Ascending aorta (tissue), 2 donors: ENCODE results near the gene EGFL7. TPM values are rescaled to one million over a fixed set of nuclear protein-coding genes. Genes with fewer than 3 reads are reported as not detected.

Source experiments
- DNase-seq, 2 donors: peaks; one replicate each; pipeline ENCODE4 v3.0.0-alpha.2; 2019; ENCODE audit warnings: low spot score in 2 of 2
- H3K27ac ChIP-seq, 2 donors: fragments of 200-600 bp; sonication (generic); one replicate each; pipeline ENCODE4 v1.5.1; 2016 to 2017; ENCODE audit warnings: mild to moderate bottlenecking in 1 of 2
- H3K27me3 ChIP-seq: fragments of 200-600 bp; sonication (generic); one replicate; pipeline ENCODE4 v1.5.1; 2017
- H3K36me3 ChIP-seq, 2 donors: fragments of 200-600 bp; sonication (generic); one replicate each; pipeline ENCODE4 v1.5.1; 2016
- H3K4me1 ChIP-seq, 2 donors: fragments of 200-600 bp; sonication (generic); one replicate each; pipeline ENCODE4 v1.5.1; 2016 to 2017; ENCODE audit warnings: mild to moderate bottlenecking in 1 of 2
- H3K4me3 ChIP-seq, 2 donors: fragments of 200-600 bp; sonication (generic); one replicate each; pipeline ENCODE4 v1.5.1; 2016 to 2017; ENCODE audit warnings: mild to moderate bottlenecking in 1 of 2
- H3K9me3 ChIP-seq, 2 donors: fragments of 200-600 bp; sonication (generic); one replicate each; pipeline ENCODE4 v1.5.1; 2016
- intact Hi-C: fragments of 100-400 bp; cut with DNase I; formaldehyde crosslinking; loops from one replicate; pipeline ENCODE4 v1.15.1; 2023
- total RNA-seq: library from RNA; depleted of rRNA; stranded (reverse); fragments of >200 nt; gene quantifications from one replicate; pipeline ENCODE4 v1.1.0, GENCODE V29; 2016
- TF ChIP-seq, protein P1 (sequence below), 3 experiments: fragments of 200-600 bp in 2 of 3; fragments of 450-650 bp in 1 of 3; sonication (generic) in 2 of 3; IDR thresholded peaks; one replicate each; pipeline ENCODE4 v1.5.1; 2016 to 2019; ENCODE audit warnings: antibody characterized with exemption in 3 of 3, mild to moderate bottlenecking in 1 of 3, moderate library complexity in 1 of 3

EGFL7 gene
- total RNA-seq, 1 donor from 2014 or later: 443 TPM

DNA sequence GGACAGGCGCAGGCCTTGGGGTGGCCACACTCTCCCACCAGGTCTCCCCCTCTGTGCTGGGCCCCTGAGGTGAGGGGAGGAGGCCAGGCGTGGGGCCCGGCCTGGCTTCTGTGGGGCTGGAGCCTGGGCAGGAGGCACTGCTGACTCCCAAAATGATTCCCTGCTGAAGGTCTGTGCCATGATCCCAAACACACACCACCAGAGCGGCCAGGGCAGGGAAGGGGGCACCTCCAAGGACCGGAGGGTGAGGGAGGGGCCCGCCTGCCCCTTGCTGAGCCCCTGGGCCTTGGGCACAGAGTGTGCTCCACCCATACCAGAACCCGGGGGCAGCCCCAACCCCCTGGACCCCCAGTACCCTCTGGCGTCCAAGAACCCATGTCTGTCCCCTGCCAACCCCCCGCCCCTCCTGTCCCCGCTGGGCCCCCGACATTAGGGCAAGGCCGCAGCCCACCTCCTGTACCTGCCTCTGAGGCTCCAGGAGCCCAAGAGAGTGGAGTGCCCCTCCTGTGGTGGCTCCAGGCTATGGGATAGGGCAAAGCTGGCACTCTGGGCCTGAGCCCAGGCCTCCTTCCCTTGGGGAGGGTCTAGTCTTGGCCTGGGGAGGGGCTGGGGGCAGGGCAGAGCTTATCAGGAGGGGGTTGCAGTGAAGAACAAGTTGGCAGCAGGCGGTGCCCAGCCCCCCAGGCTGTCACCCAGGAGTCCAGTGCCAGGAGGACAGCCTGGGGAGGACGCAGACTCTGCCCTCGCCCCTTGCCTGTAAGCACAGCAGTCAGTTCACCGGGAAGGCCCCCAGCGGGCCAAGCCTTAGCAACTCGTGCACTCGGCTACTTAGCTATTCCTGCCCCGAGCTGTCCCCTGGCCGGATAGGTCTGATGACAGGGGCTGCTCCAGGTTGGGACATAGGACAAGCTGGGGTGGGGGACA lies 2.6 kb upstream of the EGFL7 start:
- intact Hi-C loops: no loop called here
- DNase-seq: no peak
- H3K9me3 ChIP-seq: no peaks in the 10 kb centered on the region
- H3K4me3 ChIP-seq: no peak overlapping the region
- TF ChIP-seq, protein P1, sequence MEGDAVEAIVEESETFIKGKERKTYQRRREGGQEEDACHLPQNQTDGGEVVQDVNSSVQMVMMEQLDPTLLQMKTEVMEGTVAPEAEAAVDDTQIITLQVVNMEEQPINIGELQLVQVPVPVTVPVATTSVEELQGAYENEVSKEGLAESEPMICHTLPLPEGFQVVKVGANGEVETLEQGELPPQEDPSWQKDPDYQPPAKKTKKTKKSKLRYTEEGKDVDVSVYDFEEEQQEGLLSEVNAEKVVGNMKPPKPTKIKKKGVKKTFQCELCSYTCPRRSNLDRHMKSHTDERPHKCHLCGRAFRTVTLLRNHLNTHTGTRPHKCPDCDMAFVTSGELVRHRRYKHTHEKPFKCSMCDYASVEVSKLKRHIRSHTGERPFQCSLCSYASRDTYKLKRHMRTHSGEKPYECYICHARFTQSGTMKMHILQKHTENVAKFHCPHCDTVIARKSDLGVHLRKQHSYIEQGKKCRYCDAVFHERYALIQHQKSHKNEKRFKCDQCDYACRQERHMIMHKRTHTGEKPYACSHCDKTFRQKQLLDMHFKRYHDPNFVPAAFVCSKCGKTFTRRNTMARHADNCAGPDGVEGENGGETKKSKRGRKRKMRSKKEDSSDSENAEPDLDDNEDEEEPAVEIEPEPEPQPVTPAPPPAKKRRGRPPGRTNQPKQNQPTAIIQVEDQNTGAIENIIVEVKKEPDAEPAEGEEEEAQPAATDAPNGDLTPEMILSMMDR (IDR thresholded peaks at IDR 0.05): no peak
- peaks cover under 1% of the 10 kb centered on the region in 2 donors for H3K4me1 ChIP-seq
- H3K27me3 ChIP-seq: peaks cover 10% of the 10 kb centered on the region
- no peaks in the 10 kb centered on the region for H3K36me3 ChIP-seq
- H3K27ac ChIP-seq: peak overlapping the region in 1 of 2 donors; percentile 34

DNA sequence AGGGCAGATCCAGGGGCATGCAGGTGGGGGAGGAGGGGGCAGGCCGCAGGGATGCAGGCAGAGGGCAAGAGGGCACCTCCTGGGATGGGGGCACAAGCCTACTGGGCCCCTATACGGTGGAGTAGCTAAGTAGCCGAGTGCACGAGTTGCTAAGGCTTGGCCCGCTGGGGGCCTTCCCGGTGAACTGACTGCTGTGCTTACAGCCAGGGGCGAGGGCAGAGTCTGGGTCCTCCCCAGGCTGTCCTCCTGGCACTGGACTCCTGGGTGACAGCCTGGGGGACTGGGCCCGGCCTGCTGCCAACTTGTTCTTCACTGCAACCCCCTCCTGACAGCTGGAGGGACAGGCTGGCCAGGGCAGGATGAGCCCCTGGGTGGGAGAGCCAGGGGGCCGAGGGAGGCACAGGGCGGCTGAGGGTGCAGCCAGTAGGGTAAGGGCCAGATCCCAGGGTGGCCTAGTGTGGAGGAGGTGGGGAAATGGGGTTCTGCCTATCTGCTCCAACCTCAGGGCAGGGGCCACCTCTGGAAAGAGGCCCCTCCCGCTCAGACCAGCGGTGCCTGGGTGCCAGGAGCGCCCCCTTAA lies 1.7 kb upstream of the EGFL7 start:
- intact Hi-C loops: no loop called here
- H3K27me3 ChIP-seq: peaks cover 14% of the 10 kb centered on the region
- TF ChIP-seq, protein P1 (IDR thresholded peaks at IDR 0.05): no peak
- H3K4me3 ChIP-seq: no peak overlapping the region
- no peaks in the 10 kb centered on the region for H3K9me3 ChIP-seq
- DNase-seq: no peak
- H3K36me3 ChIP-seq: no peaks in the 10 kb centered on the region
- H3K4me1 ChIP-seq: peaks cover 3% of the 10 kb centered on the region in 2 donors
- peak overlapping the region in 1 of 2 donors; percentile 45 for H3K27ac ChIP-seq

DNA sequence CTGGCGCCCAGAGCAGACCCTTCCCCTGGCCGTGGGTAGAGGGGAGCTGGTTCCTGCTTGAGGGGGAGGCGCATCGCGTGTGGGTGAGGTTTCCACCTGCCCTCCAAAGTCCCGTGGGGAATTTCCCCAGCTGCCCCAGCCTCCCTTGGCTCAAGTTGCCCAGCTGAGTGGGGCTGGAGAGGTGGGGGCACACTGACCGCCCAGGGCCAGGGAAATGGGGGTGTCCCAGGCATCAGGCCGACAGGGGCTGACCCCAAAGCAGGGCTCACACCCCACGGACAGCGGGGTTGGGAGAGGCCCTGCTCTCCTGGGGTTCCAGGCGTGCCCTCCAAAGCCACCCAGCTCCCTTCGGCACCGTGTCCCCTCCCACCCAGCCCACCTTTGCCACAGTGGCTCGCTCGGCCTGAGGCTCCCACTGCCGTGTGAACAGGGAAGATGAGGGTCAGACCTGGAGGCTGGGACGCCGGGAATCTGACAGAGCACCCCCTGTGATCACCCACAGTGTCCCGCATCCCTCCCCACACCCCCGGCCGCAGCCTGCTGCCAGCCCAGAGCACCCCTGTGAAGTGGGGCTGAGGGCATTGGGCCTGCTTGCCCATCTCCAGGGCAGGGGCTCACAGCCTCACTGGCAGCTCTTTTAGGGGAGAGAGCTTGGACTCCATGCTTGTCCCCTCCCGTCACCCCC lies 933 bp upstream of the EGFL7 start:
- DNase-seq: no peak
- peak overlapping the region in 1 of 2 donors; percentile 45 for H3K27ac ChIP-seq
- TF ChIP-seq, protein P1 (IDR thresholded peaks at IDR 0.05): no peak
- peaks cover 14% of the 10 kb centered on the region for H3K27me3 ChIP-seq
- peaks cover 3 to 5% of the 10 kb centered on the region in 2 donors for H3K4me1 ChIP-seq
- no peaks in the 10 kb centered on the region for H3K9me3 ChIP-seq
- intact Hi-C loops: no loop called here
- no peak overlapping the region for H3K4me3 ChIP-seq
- H3K36me3 ChIP-seq: no peaks in the 10 kb centered on the region

DNA sequence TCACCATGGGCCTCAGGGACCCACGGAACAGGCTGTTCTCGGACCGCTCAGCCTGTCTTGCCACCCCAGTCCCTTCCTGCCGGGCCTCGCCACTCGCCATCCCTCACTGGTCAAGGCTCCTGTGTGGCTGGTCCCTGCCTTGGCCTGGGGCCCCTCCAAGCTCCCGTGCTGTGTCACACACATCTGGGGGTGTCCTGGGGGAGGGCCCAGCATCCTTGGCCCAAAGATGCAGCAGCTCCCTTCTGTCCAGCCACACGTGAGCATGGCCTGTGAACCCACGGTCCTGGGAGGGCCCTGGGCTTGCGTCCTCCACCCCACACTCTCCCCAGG lies 425 bp upstream of the EGFL7 start:
- H3K27ac ChIP-seq: peak overlapping the region in 1 of 2 donors; percentile 45
- TF ChIP-seq, protein P1 (IDR thresholded peaks at IDR 0.05): no peak
- DNase-seq: no peak
- no peak overlapping the region for H3K4me3 ChIP-seq
- peaks cover 3 to 5% of the 10 kb centered on the region in 2 donors for H3K4me1 ChIP-seq
- no peaks in the 10 kb centered on the region for H3K36me3 ChIP-seq
- intact Hi-C loops: no loop called here
- H3K9me3 ChIP-seq: no peaks in the 10 kb centered on the region
- peaks cover 16% of the 10 kb centered on the region for H3K27me3 ChIP-seq

DNA sequence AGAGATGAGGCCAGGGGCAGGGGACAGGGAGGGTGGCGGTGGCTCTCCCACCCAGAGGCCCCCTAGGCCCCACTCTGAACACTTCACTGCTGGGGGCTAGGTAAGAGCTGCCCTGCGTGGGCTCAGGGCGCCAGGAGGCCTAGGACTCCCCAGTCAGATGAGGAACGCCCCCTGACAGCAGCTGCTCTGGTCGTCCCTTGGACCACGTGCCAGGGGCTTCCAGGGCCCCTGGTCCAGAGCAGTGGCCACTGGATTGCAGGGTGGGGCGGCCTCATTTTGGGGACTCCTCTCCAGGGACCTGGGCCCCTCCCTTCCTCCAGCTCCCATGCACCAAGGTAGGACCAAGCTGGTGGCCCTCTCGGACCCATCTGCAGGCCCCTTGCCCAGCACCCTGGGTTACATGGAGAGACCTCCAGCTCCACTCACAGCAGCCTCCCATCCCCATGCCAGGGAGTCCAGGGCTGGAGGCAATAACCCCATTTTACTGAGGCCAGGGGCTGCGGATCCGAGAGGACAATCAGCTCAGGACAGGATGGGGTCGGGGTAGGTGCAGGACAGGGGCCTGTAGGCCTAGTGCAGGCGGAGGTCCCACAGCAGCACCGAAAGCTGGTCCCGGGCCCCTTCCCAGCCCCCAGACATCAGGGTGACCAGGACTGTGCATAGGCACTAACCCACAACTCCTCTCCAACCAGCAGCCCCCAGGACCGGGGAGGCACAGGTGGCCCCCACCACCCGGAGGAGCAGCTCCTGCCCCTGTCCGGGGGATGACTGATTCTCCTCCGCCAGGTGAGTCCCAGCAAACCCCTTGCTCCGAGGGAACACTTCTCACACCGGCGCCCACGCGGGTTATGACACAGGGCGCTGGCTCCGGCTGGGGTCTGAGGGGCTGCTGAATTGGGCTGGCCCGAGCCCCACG lies 1.5 kb downstream of the EGFL7 start:
- no peak for DNase-seq
- Histone ChIP-seq H3K4me1 (peaks cover 3 to 5% of the 10 kb centered on the region in 2 donors), H3K9me3 (no peaks in the 10 kb centered on the region), H3K27me3 (peaks cover 7% of the 10 kb centered on the region), H3K36me3 (no peaks in the 10 kb centered on the region), H3K4me3 (peak overlapping the region in 1 of 2 donors; percentile 65), H3K27ac (no peak overlapping the region)
- TF ChIP-seq, protein P1 (IDR thresholded peaks at IDR 0.05): no peak
- intact Hi-C loops: no loop called here
